ENCODE measurements around the gene PLEKHA7.

The PLEKHA7 gene

GRCh38 chr11:16881074-16881709, 133.0 kb downstream of the PLEKHA7 start:
- TF ChIP-seq, protein P1, sequence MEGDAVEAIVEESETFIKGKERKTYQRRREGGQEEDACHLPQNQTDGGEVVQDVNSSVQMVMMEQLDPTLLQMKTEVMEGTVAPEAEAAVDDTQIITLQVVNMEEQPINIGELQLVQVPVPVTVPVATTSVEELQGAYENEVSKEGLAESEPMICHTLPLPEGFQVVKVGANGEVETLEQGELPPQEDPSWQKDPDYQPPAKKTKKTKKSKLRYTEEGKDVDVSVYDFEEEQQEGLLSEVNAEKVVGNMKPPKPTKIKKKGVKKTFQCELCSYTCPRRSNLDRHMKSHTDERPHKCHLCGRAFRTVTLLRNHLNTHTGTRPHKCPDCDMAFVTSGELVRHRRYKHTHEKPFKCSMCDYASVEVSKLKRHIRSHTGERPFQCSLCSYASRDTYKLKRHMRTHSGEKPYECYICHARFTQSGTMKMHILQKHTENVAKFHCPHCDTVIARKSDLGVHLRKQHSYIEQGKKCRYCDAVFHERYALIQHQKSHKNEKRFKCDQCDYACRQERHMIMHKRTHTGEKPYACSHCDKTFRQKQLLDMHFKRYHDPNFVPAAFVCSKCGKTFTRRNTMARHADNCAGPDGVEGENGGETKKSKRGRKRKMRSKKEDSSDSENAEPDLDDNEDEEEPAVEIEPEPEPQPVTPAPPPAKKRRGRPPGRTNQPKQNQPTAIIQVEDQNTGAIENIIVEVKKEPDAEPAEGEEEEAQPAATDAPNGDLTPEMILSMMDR (conservative IDR thresholded peaks at IDR 0.05): peak; percentile 55
- TF ChIP-seq ZFX (IDR thresholded peaks at IDR 0.05): no peak
- H3K27ac ChIP-seq: no peak overlapping the region

DNA sequence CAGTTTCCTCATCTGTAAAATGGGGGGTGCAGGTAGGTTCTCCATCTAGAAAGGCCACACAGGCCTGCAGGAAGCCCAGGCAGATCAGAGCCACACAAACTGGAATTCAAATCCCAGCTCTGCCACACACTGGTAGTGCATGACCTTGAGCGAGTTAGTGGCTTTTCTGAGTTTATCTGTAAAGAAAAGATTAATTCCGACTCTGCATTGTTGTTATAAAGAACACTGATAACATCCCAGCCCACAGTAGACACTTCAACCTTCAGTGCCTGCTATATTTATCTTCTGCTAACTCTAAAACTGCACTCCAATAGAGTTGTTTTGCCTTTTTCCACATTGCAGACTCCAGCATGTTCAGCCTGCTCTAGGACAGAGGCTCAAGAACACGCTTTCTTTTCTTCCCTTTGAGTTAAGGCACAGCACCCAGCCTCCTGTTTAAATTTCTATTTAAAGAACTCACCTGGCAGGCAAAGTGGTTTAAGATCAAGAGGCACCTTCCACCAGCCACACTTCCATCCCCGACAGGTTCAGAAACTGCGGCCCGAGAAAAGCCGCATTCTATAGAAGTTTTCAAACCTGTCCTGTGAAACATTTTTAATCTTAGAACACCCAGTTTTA, 133.9 kb downstream of the PLEKHA7 start:
- H3K27ac ChIP-seq: no peak overlapping the region; the same call in 1 of the 2 replicates
- TF ChIP-seq ZFX (IDR thresholded peaks at IDR 0.05): no peak
- TF ChIP-seq, protein P1 (conservative IDR thresholded peaks at IDR 0.05): no peak

GRCh38 chr11:16879690-16880089, 134.5 kb downstream of the PLEKHA7 start:
- no peak overlapping the region; the same call in 1 of the 2 replicates for H3K27ac ChIP-seq
- TF ChIP-seq, protein P1 (conservative IDR thresholded peaks at IDR 0.05): no peak
- no peak for TF ChIP-seq ZFX (IDR thresholded peaks at IDR 0.05)

DNA sequence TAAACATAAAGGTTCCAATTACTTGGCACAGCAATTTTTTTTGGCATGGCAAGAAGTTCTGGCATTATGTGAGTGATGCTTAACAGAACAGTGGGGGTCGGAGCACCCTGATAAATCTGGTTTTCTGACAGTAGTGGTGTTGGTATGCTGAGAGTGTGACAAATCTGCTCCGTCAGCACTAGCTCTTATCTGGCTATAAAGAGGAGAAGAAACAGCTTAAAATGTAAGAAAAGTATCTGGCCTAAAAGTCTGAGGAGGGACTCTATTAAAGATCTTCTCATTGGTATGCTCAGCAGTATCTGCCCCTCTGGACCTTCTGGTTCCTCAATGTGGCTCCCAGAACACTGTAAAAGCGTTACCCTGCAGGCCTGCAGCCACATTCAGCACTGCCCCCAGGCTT, 137.4 kb downstream of the PLEKHA7 start:
- no peak for TF ChIP-seq ZFX (IDR thresholded peaks at IDR 0.05)
- TF ChIP-seq, protein P1 (conservative IDR thresholded peaks at IDR 0.05): no peak
- H3K27ac ChIP-seq: no peak overlapping the region

GRCh38 chr11:16876053-16876752, 138.0 kb downstream of the PLEKHA7 start:
- TF ChIP-seq ZFX (IDR thresholded peaks at IDR 0.05): no peak
- TF ChIP-seq, protein P1 (conservative IDR thresholded peaks at IDR 0.05): no peak
- H3K27ac ChIP-seq: peak overlapping the region; percentile 6; the same call in 1 of the 2 replicates

DNA sequence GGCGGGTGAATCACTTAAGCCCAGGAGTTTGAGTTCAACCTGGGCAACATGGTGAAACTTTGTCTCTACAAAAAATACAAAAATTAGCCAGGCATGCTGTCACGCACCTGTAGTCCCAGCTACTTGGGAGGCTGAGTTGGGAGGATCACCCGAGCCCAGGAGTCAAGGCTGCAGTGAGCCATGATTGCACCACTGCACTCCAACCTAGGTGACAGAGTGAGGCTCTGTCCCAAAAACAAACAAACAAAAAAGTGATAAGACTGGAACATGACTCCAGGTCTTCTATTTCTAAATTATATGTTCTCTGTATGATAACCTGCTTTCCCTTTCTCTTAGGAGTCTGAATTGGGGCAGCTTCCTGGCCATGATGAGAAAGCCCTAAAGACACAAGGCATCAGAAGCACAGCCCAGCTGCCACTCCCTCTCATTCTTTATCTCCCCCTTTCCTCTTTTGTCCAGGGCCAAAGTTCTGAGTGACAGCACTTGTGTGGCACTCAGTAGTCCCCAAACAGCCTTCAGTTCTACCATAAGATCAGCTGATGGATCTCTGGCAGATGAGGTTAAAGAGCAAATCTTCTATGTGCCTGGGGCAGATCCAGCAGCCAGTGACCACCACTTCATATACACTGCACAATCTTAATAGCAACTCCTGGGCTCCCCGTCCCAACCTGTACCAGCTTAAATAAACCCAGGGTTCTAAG, 139.8 kb downstream of the PLEKHA7 start:
- TF ChIP-seq ZFX (IDR thresholded peaks at IDR 0.05): no peak
- TF ChIP-seq, protein P1 (conservative IDR thresholded peaks at IDR 0.05): no peak
- H3K27ac ChIP-seq: no peak overlapping the region
